ENCODE data around the gene P2RY10. TPM values are rescaled to one million over a fixed set of nuclear protein-coding genes. Genes with fewer than 3 reads are reported as not detected.

P2RY10 gene
- total RNA-seq, 1 donor: not detected

DNA sequence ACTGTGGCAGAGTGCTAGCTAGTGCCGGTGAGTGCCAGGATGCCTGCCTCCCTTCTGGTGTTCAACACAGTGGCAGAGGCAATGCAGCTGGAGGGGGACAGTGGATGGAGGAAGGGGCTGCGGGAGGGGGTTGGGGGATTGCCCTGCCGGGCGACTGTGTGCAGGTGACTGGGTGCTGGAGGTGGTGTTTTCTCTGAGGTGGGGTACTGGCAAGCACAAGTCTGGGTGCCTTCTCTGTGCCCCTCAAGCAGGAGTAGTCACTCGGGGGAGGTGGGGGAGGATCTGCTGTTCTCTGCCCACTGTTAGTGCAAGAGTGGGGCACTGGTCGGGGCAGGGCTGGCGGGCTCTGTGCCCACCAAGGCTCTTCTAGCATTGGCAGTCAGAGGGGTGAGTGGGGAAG, 10.3 kb upstream of the P2RY10 start:
- H3K4me1 ChIP-seq (ENCODE audit: insufficient read depth, low read length): no peaks in the 10 kb centered on the region
- no peaks in the 10 kb centered on the region for H3K79me2 ChIP-seq (ENCODE audit: insufficient read depth, low read length)
- H3K36me3 ChIP-seq (ENCODE audit: insufficient read depth, low read length): no peaks in the 10 kb centered on the region
- no peaks in the 10 kb centered on the region for H3K27me3 ChIP-seq (ENCODE audit: insufficient read depth, low read length)
- no peak overlapping the region for H3K4me3 ChIP-seq (ENCODE audit: insufficient read depth, low read length)
- H3K9me3 ChIP-seq (ENCODE audit: low read depth, low read length): no peaks in the 10 kb centered on the region
- TF ChIP-seq, protein P1, sequence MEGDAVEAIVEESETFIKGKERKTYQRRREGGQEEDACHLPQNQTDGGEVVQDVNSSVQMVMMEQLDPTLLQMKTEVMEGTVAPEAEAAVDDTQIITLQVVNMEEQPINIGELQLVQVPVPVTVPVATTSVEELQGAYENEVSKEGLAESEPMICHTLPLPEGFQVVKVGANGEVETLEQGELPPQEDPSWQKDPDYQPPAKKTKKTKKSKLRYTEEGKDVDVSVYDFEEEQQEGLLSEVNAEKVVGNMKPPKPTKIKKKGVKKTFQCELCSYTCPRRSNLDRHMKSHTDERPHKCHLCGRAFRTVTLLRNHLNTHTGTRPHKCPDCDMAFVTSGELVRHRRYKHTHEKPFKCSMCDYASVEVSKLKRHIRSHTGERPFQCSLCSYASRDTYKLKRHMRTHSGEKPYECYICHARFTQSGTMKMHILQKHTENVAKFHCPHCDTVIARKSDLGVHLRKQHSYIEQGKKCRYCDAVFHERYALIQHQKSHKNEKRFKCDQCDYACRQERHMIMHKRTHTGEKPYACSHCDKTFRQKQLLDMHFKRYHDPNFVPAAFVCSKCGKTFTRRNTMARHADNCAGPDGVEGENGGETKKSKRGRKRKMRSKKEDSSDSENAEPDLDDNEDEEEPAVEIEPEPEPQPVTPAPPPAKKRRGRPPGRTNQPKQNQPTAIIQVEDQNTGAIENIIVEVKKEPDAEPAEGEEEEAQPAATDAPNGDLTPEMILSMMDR (IDR thresholded peaks at IDR 0.05; ENCODE audit: extremely low read depth, low read depth, low read length): no peak
- no peak overlapping the region for H3K4me2 ChIP-seq (ENCODE audit: insufficient read depth, low read length)
- no peak overlapping the region for H2AFZ ChIP-seq (ENCODE audit: low read length)
- H3K27ac ChIP-seq (ENCODE audit: low read depth, low read length): no peak overlapping the region
- no peak for DNase-seq (ENCODE audit: insufficient read length, low spot score, missing footprints)
- no peaks in the 10 kb centered on the region for H4K20me1 ChIP-seq (ENCODE audit: insufficient read depth, low read length)

GRCh38 chrX:78944351-78944750, 840 bp upstream of the P2RY10 start:
- Histone ChIP-seq H3K27ac (ENCODE audit: low read depth, low read length) (no peak overlapping the region), H3K27me3 (ENCODE audit: insufficient read depth, low read length) (no peaks in the 10 kb centered on the region), H3K9me3 (ENCODE audit: low read depth, low read length) (no peaks in the 10 kb centered on the region), H3K79me2 (ENCODE audit: insufficient read depth, low read length) (no peaks in the 10 kb centered on the region), H3K4me1 (ENCODE audit: insufficient read depth, low read length) (no peaks in the 10 kb centered on the region), H3K36me3 (ENCODE audit: insufficient read depth, low read length) (no peaks in the 10 kb centered on the region), H4K20me1 (ENCODE audit: insufficient read depth, low read length) (no peaks in the 10 kb centered on the region), H3K4me3 (ENCODE audit: insufficient read depth, low read length) (no peak overlapping the region), H3K4me2 (ENCODE audit: insufficient read depth, low read length) (no peak overlapping the region), H2AFZ (ENCODE audit: low read length) (no peak overlapping the region)
- TF ChIP-seq, protein P1 (IDR thresholded peaks at IDR 0.05; ENCODE audit: extremely low read depth, low read depth, low read length): no peak
- DNase-seq (ENCODE audit: insufficient read length, low spot score, missing footprints): no peak

GRCh38 chrX:78946178-78946931, 1.2 kb downstream of the P2RY10 start:
- H3K79me2 ChIP-seq (ENCODE audit: insufficient read depth, low read length): no peaks in the 10 kb centered on the region
- H3K9me3 ChIP-seq (ENCODE audit: low read depth, low read length): no peaks in the 10 kb centered on the region
- no peak overlapping the region for H2AFZ ChIP-seq (ENCODE audit: low read length)
- no peak overlapping the region for H3K4me3 ChIP-seq (ENCODE audit: insufficient read depth, low read length)
- H4K20me1 ChIP-seq (ENCODE audit: insufficient read depth, low read length): no peaks in the 10 kb centered on the region
- no peak overlapping the region for H3K27ac ChIP-seq (ENCODE audit: low read depth, low read length)
- no peaks in the 10 kb centered on the region for H3K4me1 ChIP-seq (ENCODE audit: insufficient read depth, low read length)
- no peak overlapping the region for H3K4me2 ChIP-seq (ENCODE audit: insufficient read depth, low read length)
- H3K36me3 ChIP-seq (ENCODE audit: insufficient read depth, low read length): no peaks in the 10 kb centered on the region
- no peaks in the 10 kb centered on the region for H3K27me3 ChIP-seq (ENCODE audit: insufficient read depth, low read length)
- DNase-seq (ENCODE audit: insufficient read length, low spot score, missing footprints): no peak
- TF ChIP-seq, protein P1 (IDR thresholded peaks at IDR 0.05; ENCODE audit: extremely low read depth, low read depth, low read length): no peak

GRCh38 chrX:78950009-78950835, 5.0 kb downstream of the P2RY10 start:
- no peak overlapping the region for H3K4me3 ChIP-seq (ENCODE audit: insufficient read depth, low read length)
- no peaks in the 10 kb centered on the region for H3K27me3 ChIP-seq (ENCODE audit: insufficient read depth, low read length)
- TF ChIP-seq, protein P1 (IDR thresholded peaks at IDR 0.05; ENCODE audit: extremely low read depth, low read depth, low read length): no peak
- no peaks in the 10 kb centered on the region for H3K36me3 ChIP-seq (ENCODE audit: insufficient read depth, low read length)
- no peaks in the 10 kb centered on the region for H3K4me1 ChIP-seq (ENCODE audit: insufficient read depth, low read length)
- no peaks in the 10 kb centered on the region for H3K9me3 ChIP-seq (ENCODE audit: low read depth, low read length)
- DNase-seq (ENCODE audit: insufficient read length, low spot score, missing footprints): no peak
- no peak overlapping the region for H3K4me2 ChIP-seq (ENCODE audit: insufficient read depth, low read length)
- H3K79me2 ChIP-seq (ENCODE audit: insufficient read depth, low read length): no peaks in the 10 kb centered on the region
- no peak overlapping the region for H2AFZ ChIP-seq (ENCODE audit: low read length)
- H3K27ac ChIP-seq (ENCODE audit: low read depth, low read length): no peak overlapping the region
- H4K20me1 ChIP-seq (ENCODE audit: insufficient read depth, low read length): no peaks in the 10 kb centered on the region
